Stimulated activated CD4-positive, alpha-beta T cell treated with anti-CD3 and anti-CD28 coated beads, Interleukin-4, amount 100 ng/mL, for 48 hours (primary cell): Measurements from ENCODE around the gene SLCO3A1.
A peak's percentile ranks its signal among the peaks of the same experiment; 100 is the strongest.

Experiments
- DNase-seq, 2 donors: peaks; one replicate each; pipeline ENCODE4 v3.0.0-alpha.2; 2020; ENCODE audit warnings: low read depth in 2 of 2

SLCO3A1 gene

GRCh38 chr15:91853511-91853947 lies at the start of gene SLCO3A1:
Gene SLCO3A1, plus strand, starts transcription at chr15:91853708.
- peak; percentile 39 to 60 for DNase-seq

- no peak for DNase-seq
These were observed 46.4 kb upstream of the SLCO3A1 start for GRCh38 chr15:91807122-91807521.

GRCh38 chr15:91813924-91814323 lies 39.6 kb upstream of the SLCO3A1 start:
- DNase-seq: no peak

GRCh38 chr15:91816942-91817341 lies 36.6 kb upstream of the SLCO3A1 start:
- DNase-seq: no peak

- DNase-seq: no peak
These were observed 32.0 kb upstream of the SLCO3A1 start for GRCh38 chr15:91821458-91821857.

GRCh38 chr15:91824256-91824655 lies 29.3 kb upstream of the SLCO3A1 start:
- DNase-seq: no peak

GRCh38 chr15:91826443-91826842 lies 27.1 kb upstream of the SLCO3A1 start:
- DNase-seq: no peak

GRCh38 chr15:91833056-91833455 lies 20.5 kb upstream of the SLCO3A1 start:
- DNase-seq: no peak

GRCh38 chr15:91839867-91840266 lies 13.6 kb upstream of the SLCO3A1 start:
- no peak for DNase-seq

- no peak for DNase-seq
These were observed 11.6 kb upstream of the SLCO3A1 start for GRCh38 chr15:91841861-91842260.

- DNase-seq: no peak
These were observed 9.2 kb upstream of the SLCO3A1 start for GRCh38 chr15:91844341-91844740.

GRCh38 chr15:91844928-91845327 lies 8.6 kb upstream of the SLCO3A1 start:
- DNase-seq: no peak

- no peak for DNase-seq
These were observed 7.8 kb upstream of the SLCO3A1 start for GRCh38 chr15:91845720-91846119.

GRCh38 chr15:91849180-91849579 lies 4.3 kb upstream of the SLCO3A1 start:
- DNase-seq: no peak

- no peak for DNase-seq
These were observed 3.8 kb upstream of the SLCO3A1 start for GRCh38 chr15:91849749-91850161.

- DNase-seq: peak; percentile 56 to 60
These were observed 582 bp upstream of the SLCO3A1 start for GRCh38 chr15:91852741-91853510.

GRCh38 chr15:91853948-91854638 lies 585 bp downstream of the SLCO3A1 start:
- DNase-seq: peak in 1 of 2 donors; percentile 34

GRCh38 chr15:91854639-91854990 lies 1.1 kb downstream of the SLCO3A1 start:
- no peak for DNase-seq

GRCh38 chr15:91855241-91855640 lies 1.7 kb downstream of the SLCO3A1 start:
- no peak for DNase-seq

- DNase-seq: no peak
These were observed 2.4 kb downstream of the SLCO3A1 start for GRCh38 chr15:91855684-91856489.

GRCh38 chr15:91857224-91857585 lies 3.7 kb downstream of the SLCO3A1 start:
- DNase-seq: no peak

- no peak for DNase-seq
These were observed 4.3 kb downstream of the SLCO3A1 start for GRCh38 chr15:91857772-91858171.

GRCh38 chr15:91860498-91860897 lies 7.0 kb downstream of the SLCO3A1 start:
- no peak for DNase-seq
